ENCODE data around the gene PRR20G.
A peak's percentile ranks its signal among the peaks of the same experiment; 100 is the strongest.

DNA sequence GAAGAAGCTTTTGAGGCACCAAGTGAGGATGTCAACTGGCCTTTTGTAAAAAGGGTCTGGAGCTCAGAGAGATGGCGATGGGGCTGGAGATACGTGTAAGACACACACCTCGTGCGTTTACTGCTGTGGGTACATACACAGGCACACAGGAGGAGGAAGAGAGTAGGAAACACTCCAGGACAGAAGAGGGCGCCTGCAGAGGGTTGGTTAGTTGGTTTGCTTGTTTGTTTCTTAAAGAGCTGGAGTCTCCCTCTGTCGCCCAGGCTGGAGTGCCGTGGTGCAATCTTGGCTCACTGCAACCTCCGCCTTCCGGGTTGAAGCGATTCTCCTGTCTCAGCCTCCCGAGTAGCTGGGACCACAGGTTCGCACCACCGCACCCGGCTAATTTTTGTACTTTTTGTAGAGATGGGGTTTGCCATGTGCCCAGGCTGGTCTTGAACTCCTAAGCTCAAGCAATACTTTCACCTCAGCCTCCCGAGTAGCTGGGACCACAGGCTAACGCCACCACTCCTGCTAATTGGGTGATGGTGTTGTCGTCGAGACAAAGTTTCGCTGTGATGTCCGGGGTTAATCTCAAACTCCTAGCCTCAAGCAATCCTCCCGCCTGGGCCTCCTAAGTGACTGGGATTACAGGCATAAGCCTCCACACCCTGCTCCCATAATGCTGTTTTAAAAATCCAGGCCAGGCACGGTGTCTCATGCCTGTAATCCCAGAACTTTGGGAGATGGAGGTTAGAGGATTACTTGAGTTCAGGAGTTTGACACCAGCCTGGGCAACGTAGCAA is 1.3 kb upstream of the PRR20G start:
- TF ChIP-seq CTCF (IDR thresholded peaks at IDR 0.05; ENCODE audit: low read depth, low read length) = 0 out of 2 replicates have a peak, but pooled peaks have one; percentile 8
- no peak for TF ChIP-seq EZH2phosphoT487 (IDR thresholded peaks at IDR 0.05; ENCODE audit: low read depth)

All from OCI-LY3 (cell line).